Endodermal cell (in vitro differentiated cells): ENCODE data around the gene ZDHHC7. TPM values are rescaled to one million over a fixed set of nuclear protein-coding genes. Genes with fewer than 3 reads are reported as not detected.

ENCODE experiments used
- DNase-seq: peaks from one replicate; pipeline ENCODE4 v3.0.0-alpha.2; 2017
- H3K27ac ChIP-seq: 2 replicates; pipeline ENCODE4 v1.5.1; 2013; ENCODE audit warnings: mild to moderate bottlenecking, low read depth, low read length, moderate library complexity
- H3K27me3 ChIP-seq: 2 replicates; pipeline ENCODE4 v1.6.1; 2013; ENCODE audit warnings: mild to moderate bottlenecking, low read length, moderate library complexity; ENCODE audit not compliant: insufficient read depth, control insufficient read depth, poor library complexity, severe bottlenecking
- H3K36me3 ChIP-seq: 2 replicates; pipeline ENCODE4 v1.7.0; 2013; ENCODE audit warnings: mild to moderate bottlenecking, low read length, moderate library complexity; ENCODE audit not compliant: control insufficient read depth, insufficient read depth
- H3K4me1 ChIP-seq: one replicate; pipeline ENCODE4 v1.7.0; 2013; ENCODE audit warnings: low read length; ENCODE audit not compliant: control insufficient read depth, insufficient read depth
- H3K4me3 ChIP-seq: 2 replicates; pipeline ENCODE4 v1.5.1; 2013; ENCODE audit warnings: mild to moderate bottlenecking, low read length, moderate library complexity
- H3K9ac ChIP-seq: 2 replicates; pipeline ENCODE4 v1.6.1; 2013; ENCODE audit warnings: mild to moderate bottlenecking, low read length, moderate library complexity; ENCODE audit not compliant: poor library complexity, severe bottlenecking; ENCODE audit errors: extremely low read depth
- H3K9me3 ChIP-seq: 2 replicates; pipeline ENCODE4 v1.6.1; 2013; ENCODE audit warnings: mild to moderate bottlenecking, low read length, moderate library complexity; ENCODE audit not compliant: control insufficient read depth
- H3K27ac Mint-ChIP-seq: 2 replicates; pipeline ENCODE4 v1.8.0; 2020; ENCODE audit warnings: mixed read lengths
- H3K27me3 Mint-ChIP-seq: 2 replicates; pipeline ENCODE4 v1.8.0; 2021; ENCODE audit warnings: mild to moderate bottlenecking, mixed read lengths; ENCODE audit not compliant: insufficient read depth
- H3K36me3 Mint-ChIP-seq: 2 replicates; pipeline ENCODE4 v1.8.0; 2020; ENCODE audit warnings: low read depth, mixed read lengths
- H3K4me1 Mint-ChIP-seq: 2 replicates; pipeline ENCODE4 v1.8.0; 2020; ENCODE audit warnings: mixed read lengths
- H3K4me3 Mint-ChIP-seq: 2 replicates; pipeline ENCODE4 v1.8.0; 2020; ENCODE audit warnings: mild to moderate bottlenecking, moderate library complexity, mixed read lengths
- H3K9me3 Mint-ChIP-seq: 2 replicates; pipeline ENCODE4 v1.8.0; 2020; ENCODE audit warnings: mild to moderate bottlenecking, mixed read lengths
- WGBS, 2 experiments: methylation state at CpG; one replicate each; pipeline versions ENCODE4 v1.1.5 to v1.1.7; 2013; ENCODE audit warnings: missing lambda C conversion rate in 2 of 2, mixed read lengths in 1 of 2; ENCODE audit not compliant: insufficient coverage in 1 of 2, insufficient read length in 1 of 2; 5-methylcytosine and 5-hydroxymethylcytosine counted together
- total RNA-seq, 2 donors: library from RNA; stranded (reverse); fragmentation: NEBNext Ultra II Directional in 1 of 2; extraction: Animal tissue kit (Norgen Biotek cat#: 25700) in 1 of 2; gene quantifications; 2 replicates in 1 of 2; 3 replicates in 1 of 2; pipeline ENCODE4 v1.2.1, GENCODE V29; 2021
- TF ChIP-seq, protein P1 (sequence below): fragments of 200-600 bp; sonication (generic); conservative IDR thresholded peaks from 2 replicates; pipeline ENCODE4 v1.5.0; 2021; ENCODE audit warnings: antibody characterized with exemption, mild to moderate bottlenecking

Gene ZDHHC7
- total RNA-seq, 2 donors from 2014 or later, result 58.7 to 61.8 TPM

DNA sequence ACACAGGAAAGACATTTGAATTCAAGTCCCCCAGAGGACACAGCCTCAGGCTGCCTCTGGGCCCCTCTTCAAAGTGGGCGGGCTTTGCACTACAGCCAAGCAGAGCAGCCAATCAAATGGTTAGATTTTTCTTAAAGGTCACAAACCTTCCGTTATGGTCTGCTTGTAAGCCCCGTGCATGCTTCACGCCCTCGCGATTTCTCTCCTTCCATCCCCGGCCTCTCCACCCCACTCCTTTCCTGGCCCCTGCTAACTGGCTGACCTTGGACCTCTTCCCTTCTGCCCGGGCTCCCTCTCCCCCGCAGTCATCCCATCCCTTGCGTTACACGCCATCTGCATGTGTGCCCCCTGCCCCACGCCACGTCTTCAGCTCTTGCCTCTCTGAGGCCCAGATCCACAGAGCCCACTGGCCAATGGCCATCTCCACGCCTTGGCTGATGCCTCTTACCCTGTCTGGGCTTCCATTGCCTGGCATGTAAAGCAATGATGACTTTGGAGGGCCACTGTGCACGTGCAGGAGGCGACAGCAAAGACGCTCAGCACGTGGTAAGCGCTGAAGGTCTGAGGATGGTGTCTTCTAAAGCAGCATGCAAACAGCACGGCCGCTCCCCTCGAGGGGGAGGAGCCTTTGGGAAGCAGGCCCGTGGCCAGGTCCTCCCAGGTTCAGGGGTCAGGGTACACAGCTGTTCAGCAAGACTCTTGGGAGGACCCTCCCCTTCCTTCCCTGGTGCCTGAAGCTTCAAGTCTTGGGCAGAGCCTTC is 86.8 kb downstream of the ZDHHC7 start:
- Histone ChIP-seq H3K9ac (no peak overlapping the region), H3K9me3 (no peaks in the 10 kb centered on the region), H3K4me1 (peaks cover 2% of the 10 kb centered on the region), H3K4me3 (no peak overlapping the region), H3K27ac (no peak overlapping the region), H3K27me3 (no peaks in the 10 kb centered on the region), H3K36me3 (no peaks in the 10 kb centered on the region)
- H3K4me3 Mint-ChIP-seq, result no peak overlapping the region
- WGBS, 2 experiments, result 88 to 92% methylated on average over 21 to 23 of the region's 23 CpGs
- DNase-seq, result no peak
- H3K4me1 Mint-ChIP-seq, result peaks cover 7% of the 10 kb centered on the region
- TF ChIP-seq, protein P1, sequence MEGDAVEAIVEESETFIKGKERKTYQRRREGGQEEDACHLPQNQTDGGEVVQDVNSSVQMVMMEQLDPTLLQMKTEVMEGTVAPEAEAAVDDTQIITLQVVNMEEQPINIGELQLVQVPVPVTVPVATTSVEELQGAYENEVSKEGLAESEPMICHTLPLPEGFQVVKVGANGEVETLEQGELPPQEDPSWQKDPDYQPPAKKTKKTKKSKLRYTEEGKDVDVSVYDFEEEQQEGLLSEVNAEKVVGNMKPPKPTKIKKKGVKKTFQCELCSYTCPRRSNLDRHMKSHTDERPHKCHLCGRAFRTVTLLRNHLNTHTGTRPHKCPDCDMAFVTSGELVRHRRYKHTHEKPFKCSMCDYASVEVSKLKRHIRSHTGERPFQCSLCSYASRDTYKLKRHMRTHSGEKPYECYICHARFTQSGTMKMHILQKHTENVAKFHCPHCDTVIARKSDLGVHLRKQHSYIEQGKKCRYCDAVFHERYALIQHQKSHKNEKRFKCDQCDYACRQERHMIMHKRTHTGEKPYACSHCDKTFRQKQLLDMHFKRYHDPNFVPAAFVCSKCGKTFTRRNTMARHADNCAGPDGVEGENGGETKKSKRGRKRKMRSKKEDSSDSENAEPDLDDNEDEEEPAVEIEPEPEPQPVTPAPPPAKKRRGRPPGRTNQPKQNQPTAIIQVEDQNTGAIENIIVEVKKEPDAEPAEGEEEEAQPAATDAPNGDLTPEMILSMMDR, result no peak
- H3K27ac Mint-ChIP-seq, result no peak overlapping the region
- no peaks in the 10 kb centered on the region for H3K9me3 Mint-ChIP-seq
- H3K36me3 Mint-ChIP-seq, result no peaks in the 10 kb centered on the region
- no peaks in the 10 kb centered on the region for H3K27me3 Mint-ChIP-seq

Other genes with a start within 250 kb of the ZDHHC7 start
- gene CRISPLD2, start 191.6 kb downstream of the ZDHHC7 start, total RNA-seq, result 1 to 10 TPM; 5.0 to 9.3 TPM
- 10 to 100 TPM in 1 of 2 donors, 1 to 10 TPM in 1; 9.2 to 16.0 TPM for gene KIAA0513, start 16.3 kb upstream of the ZDHHC7 start, total RNA-seq
- gene CIBAR2, start 100.9 kb upstream of the ZDHHC7 start, total RNA-seq, result not detected